ENCODE measurements around the gene NKIRAS1. TPM values are rescaled to one million over a fixed set of nuclear protein-coding genes. Genes with fewer than 3 reads are reported as not detected.
A peak's percentile ranks its signal among the peaks of the same experiment; 100 is the strongest.

The NKIRAS1 gene
- polyA plus RNA-seq, 3 donors: 0.69 to 2.0 (median 1.9) TPM

DNA sequence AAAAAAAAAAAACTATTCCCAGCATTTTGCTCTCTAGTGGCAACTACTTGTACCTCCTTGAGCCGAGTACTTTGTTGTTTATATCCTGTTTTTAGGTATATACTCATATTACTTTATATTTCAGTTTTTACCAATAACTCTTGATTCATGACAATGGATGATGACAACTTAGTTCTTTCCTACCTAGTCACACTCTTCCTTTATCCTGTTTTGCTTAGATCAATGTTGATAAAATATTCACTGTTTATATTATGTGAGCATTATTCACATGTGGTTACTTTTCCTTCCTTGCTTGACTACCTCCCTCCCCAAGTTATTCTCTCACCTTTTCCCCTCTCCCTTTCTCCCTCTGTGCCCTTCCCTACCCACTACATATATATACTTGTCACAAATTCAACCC lies 53.7 kb downstream of the NKIRAS1 start:
- no peak overlapping the region for H2AFZ ChIP-seq (ENCODE audit: insufficient read depth, low read depth, low read length, poor library complexity, severe bottlenecking)
- peaks cover 29% of the 10 kb centered on the region for H3K4me1 Mint-ChIP-seq

DNA sequence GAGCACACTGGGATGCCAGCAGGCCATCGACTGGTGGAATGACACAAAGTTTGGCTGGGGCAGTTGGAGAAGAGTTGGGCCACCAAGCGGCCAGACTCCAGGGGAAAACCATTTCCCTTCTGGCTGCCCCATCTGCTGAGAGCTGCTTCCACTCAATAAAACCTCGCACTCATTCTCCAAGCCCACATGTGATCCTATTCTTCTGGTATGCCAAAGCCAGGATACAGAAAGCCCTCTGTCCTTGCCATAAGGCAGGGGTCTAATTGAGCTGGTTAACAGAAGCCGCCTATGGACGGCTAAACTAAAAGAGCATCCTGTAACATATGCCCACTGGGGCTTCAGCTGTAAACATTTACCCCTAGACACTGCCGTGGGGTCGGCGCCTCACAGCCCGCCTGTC lies 55.1 kb downstream of the NKIRAS1 start:
- Histone ChIP-seq H2AFZ (ENCODE audit: insufficient read depth, low read depth, low read length, poor library complexity, severe bottlenecking) (no peak overlapping the region), H3K79me2 (ENCODE audit: insufficient read depth, low read length) (peaks cover 73% of the 10 kb centered on the region), H3K4me3 (replicated peaks in 1 of 3; ENCODE audit: low read depth in 2 of 3, low read length in 3 of 3) (no peak overlapping the region), H3K9ac (ENCODE audit: insufficient read depth, low read length, poor library complexity, severe bottlenecking) (no peak overlapping the region), H4K20me1 (ENCODE audit: insufficient read depth, low read length) (peaks cover 100% of the 10 kb centered on the region), H3K4me1 (ENCODE audit: control insufficient read depth in 1 of 2, insufficient read depth in 2 of 2, low read length in 2 of 2) (peaks cover 19 to 29% of the 10 kb centered on the region in 2 donors), H3K9me3 (replicated peaks in 1 of 2; ENCODE audit: control insufficient read depth in 1 of 2, insufficient read depth in 1 of 2, low read length in 2 of 2) (no peaks in the 10 kb centered on the region), H3K27ac (ENCODE audit: low read depth in 1 of 2, low read length in 2 of 2) (no peak overlapping the region), H3K4me2 (replicated peaks; ENCODE audit: extremely low read depth, low read length, poor library complexity, severe bottlenecking) (no peak overlapping the region), H3K36me3 (replicated peaks in 1 of 2; ENCODE audit: control insufficient read depth in 1 of 2, insufficient read depth in 2 of 2, low read length in 2 of 2) (peaks cover 0 to 14% of the 10 kb centered on the region in 2 donors), H3K27me3 (ENCODE audit: control insufficient read depth in 2 of 2, insufficient read depth in 2 of 2, low read length in 2 of 2) (no peaks in the 10 kb centered on the region)
- H3K4me1 Mint-ChIP-seq: peaks cover 42% of the 10 kb centered on the region
- intact Hi-C loops (cut with micrococcal nuclease): no loop called here
- peaks cover 28 to 32% of the 10 kb centered on the region in 2 donors for H3K36me3 Mint-ChIP-seq
- H3K9me3 Mint-ChIP-seq: peaks cover 0 to 5% (median 2%) of the 10 kb centered on the region in 7 donors
- H3K4me3 Mint-ChIP-seq: no peak overlapping the region
- peak overlapping the region in 1 of 7 donors; percentile 80 for H3K27ac Mint-ChIP-seq
- 98% methylated on average over 6 of the region's 9 CpGs for WGBS (ENCODE audit: insufficient coverage)
- no peak for DNase-seq
- TF ChIP-seq, protein P1, sequence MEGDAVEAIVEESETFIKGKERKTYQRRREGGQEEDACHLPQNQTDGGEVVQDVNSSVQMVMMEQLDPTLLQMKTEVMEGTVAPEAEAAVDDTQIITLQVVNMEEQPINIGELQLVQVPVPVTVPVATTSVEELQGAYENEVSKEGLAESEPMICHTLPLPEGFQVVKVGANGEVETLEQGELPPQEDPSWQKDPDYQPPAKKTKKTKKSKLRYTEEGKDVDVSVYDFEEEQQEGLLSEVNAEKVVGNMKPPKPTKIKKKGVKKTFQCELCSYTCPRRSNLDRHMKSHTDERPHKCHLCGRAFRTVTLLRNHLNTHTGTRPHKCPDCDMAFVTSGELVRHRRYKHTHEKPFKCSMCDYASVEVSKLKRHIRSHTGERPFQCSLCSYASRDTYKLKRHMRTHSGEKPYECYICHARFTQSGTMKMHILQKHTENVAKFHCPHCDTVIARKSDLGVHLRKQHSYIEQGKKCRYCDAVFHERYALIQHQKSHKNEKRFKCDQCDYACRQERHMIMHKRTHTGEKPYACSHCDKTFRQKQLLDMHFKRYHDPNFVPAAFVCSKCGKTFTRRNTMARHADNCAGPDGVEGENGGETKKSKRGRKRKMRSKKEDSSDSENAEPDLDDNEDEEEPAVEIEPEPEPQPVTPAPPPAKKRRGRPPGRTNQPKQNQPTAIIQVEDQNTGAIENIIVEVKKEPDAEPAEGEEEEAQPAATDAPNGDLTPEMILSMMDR (IDR thresholded peaks at IDR 0.05): no peak
- H3K27me3 Mint-ChIP-seq (ENCODE audit: low read depth in 3 of 3): no peaks in the 10 kb centered on the region

More for the DNA sequence above, 53.7 kb downstream of the NKIRAS1 start:
- Histone ChIP-seq H3K9ac (ENCODE audit: insufficient read depth, low read length, poor library complexity, severe bottlenecking) (no peak overlapping the region), H3K4me3 (replicated peaks in 1 of 3; ENCODE audit: low read depth in 2 of 3, low read length in 3 of 3) (no peak overlapping the region), H3K36me3 (replicated peaks in 1 of 2; ENCODE audit: control insufficient read depth in 1 of 2, insufficient read depth in 2 of 2, low read length in 2 of 2) (peaks cover 0 to 14% of the 10 kb centered on the region in 2 donors), H3K79me2 (ENCODE audit: insufficient read depth, low read length) (peaks cover 74% of the 10 kb centered on the region), H4K20me1 (ENCODE audit: insufficient read depth, low read length) (peaks cover 99% of the 10 kb centered on the region), H3K4me1 (ENCODE audit: control insufficient read depth in 1 of 2, insufficient read depth in 2 of 2, low read length in 2 of 2) (peaks cover 6 to 16% of the 10 kb centered on the region in 2 donors), H3K9me3 (replicated peaks in 1 of 2; ENCODE audit: control insufficient read depth in 1 of 2, insufficient read depth in 1 of 2, low read length in 2 of 2) (no peaks in the 10 kb centered on the region), H3K27me3 (ENCODE audit: control insufficient read depth in 2 of 2, insufficient read depth in 2 of 2, low read length in 2 of 2) (no peaks in the 10 kb centered on the region), H3K27ac (ENCODE audit: low read depth in 1 of 2, low read length in 2 of 2) (no peak overlapping the region), H3K4me2 (replicated peaks; ENCODE audit: extremely low read depth, low read length, poor library complexity, severe bottlenecking) (no peak overlapping the region)
- Mint-ChIP-seq H3K4me3 (no peak overlapping the region), H3K27ac (peak overlapping the region in 1 of 7 donors; percentile 27), H3K36me3 (peaks cover 30 to 32% of the 10 kb centered on the region in 2 donors), H3K9me3 (no peaks in the 10 kb centered on the region), H3K27me3 (ENCODE audit: low read depth in 3 of 3) (no peaks in the 10 kb centered on the region)
- no peak for DNase-seq
- intact Hi-C loops (cut with micrococcal nuclease): no loop called here
- no CpG with 5 or more reads among the region's 1 CpG for WGBS (ENCODE audit: insufficient coverage)
- TF ChIP-seq, protein P1 (IDR thresholded peaks at IDR 0.05): no peak

All from CD14-positive monocyte (primary cell).